BJ (cell line): ENCODE measurements around the gene ZNF438. TPM values are rescaled to one million over a fixed set of nuclear protein-coding genes. Genes with fewer than 3 reads are reported as not detected.

Experiments
- CTCF ChIA-PET: fragments of 350-600 bp; formaldehyde crosslinking; extraction: SDS; loops from one replicate; lab custom pipeline; 2021; ENCODE audit warnings: antibody characterized with exemption, inconsistent platforms; lab: Yijun Ruan, JAX
- POLR2A ChIA-PET: fragments of 300-600 bp; sonication (Branson Sonifier 250); formaldehyde crosslinking; extraction: SDS; loops from one replicate; lab custom pipeline; 2021; ENCODE audit warnings: antibody characterized with exemption; lab: Charles Lee
- DNase-seq: peaks from one replicate; pipeline ENCODE4 v3.0.0-alpha.2; 2011; ENCODE audit warnings: low read depth
- H3K27me3 ChIP-seq: 2 replicates; pipeline ENCODE4 v1.6.0; 2011; ENCODE audit warnings: low read length; ENCODE audit not compliant: control insufficient read depth, insufficient read depth
- H3K36me3 ChIP-seq: 2 replicates; pipeline ENCODE4 v1.5.1; 2011; ENCODE audit warnings: low read length; ENCODE audit not compliant: control insufficient read depth, insufficient read depth
- H3K4me3 ChIP-seq: 2 replicates; pipeline ENCODE4 v1.5.1; 2011; ENCODE audit warnings: low read depth, mild to moderate bottlenecking, control low read depth, low read length
- CTCF ChIP-seq: IDR thresholded peaks from 2 replicates; pipeline ENCODE4 v1.5.1; 2011; ENCODE audit warnings: low read depth, mild to moderate bottlenecking, control low read depth, inconsistent platforms, low read length, moderate library complexity; ENCODE audit not compliant: insufficient read depth
- polyA plus RNA-seq: library from polyadenylated mRNA; depleted of rRNA; stranded (reverse); fragments of >200 nt; gene quantifications from 2 replicates; pipeline ENCODE4 v1.2.3, GENCODE V29; 2011

ZNF438 gene
- polyA plus RNA-seq, 1 experiment, result 3.7 TPM

DNA sequence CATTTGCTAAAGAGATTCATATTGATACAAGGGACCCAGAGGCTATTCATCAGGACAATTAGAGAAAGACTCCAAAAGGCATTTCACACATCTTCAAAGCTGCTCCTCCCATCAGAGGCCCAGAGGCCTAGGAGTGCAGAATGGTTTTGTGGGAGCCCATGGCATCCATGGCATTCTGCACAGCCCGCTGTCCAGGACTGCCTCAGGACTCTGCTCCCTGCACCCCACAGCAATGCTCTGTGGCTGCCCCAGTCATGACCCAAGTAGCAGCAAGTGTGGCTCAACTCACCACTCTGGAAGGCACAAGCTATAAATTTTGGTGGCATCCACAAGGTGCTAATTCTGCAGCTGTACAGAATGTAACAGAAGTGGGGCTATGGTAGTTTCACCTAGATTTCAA lies 38.5 kb downstream of the ZNF438 start:
- CTCF ChIA-PET, result no interaction called here
- Histone ChIP-seq H3K4me3 (no peak overlapping the region), H3K36me3 (no peaks in the 10 kb centered on the region; the same call in 1 of the 2 replicates), H3K27me3 (no peaks in the 10 kb centered on the region)
- POLR2A ChIA-PET, result no interaction called here
- no peak for TF ChIP-seq CTCF
- no peak for DNase-seq

DNA sequence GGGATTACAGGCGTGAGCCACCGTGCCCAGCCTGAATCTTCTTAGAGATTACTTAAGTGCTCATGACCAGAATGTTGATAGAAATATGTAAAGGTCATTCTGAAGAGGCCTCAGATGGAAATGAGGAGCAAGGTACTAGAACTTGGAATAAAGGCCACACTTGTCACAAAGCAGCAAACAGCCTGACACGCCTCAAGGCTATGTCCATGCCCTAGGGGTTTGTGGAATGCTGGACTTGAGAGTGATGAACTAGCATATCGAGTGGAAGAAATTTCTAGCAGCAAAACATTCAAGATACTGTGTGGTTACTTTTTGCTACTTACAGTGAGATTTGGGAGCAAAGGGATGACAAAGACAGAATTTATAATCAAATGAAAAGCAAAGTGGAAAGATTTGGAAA lies 39.0 kb downstream of the ZNF438 start:
- POLR2A ChIA-PET, result no interaction called here

GRCh38 chr10:30991647-30992011 lies 40.0 kb downstream of the ZNF438 start:
- ChIA-PET CTCF (no interaction called here), POLR2A (interaction anchor here (0.6 kb wide), 1 partner anchor 380 kb away, joined by 4 read pairs; no protein-coding TSS in a partner anchor)
- DNase-seq, result no peak
- TF ChIP-seq CTCF, result no peak
- Histone ChIP-seq H3K4me3 (no peak overlapping the region), H3K27me3 (no peaks in the 10 kb centered on the region), H3K36me3 (no peaks in the 10 kb centered on the region; the same call in 1 of the 2 replicates)

More for the DNA sequence above, 39.0 kb downstream of the ZNF438 start:
- no peak for TF ChIP-seq CTCF
- Histone ChIP-seq H3K27me3 (no peaks in the 10 kb centered on the region), H3K36me3 (no peaks in the 10 kb centered on the region; the same call in 1 of the 2 replicates), H3K4me3 (no peak overlapping the region)
- no peak for DNase-seq
- CTCF ChIA-PET, result no interaction called here

- no peak for DNase-seq
- Histone ChIP-seq H3K4me3 (no peak overlapping the region), H3K27me3 (no peaks in the 10 kb centered on the region), H3K36me3 (no peaks in the 10 kb centered on the region; the same call in 1 of the 2 replicates)
- no peak for TF ChIP-seq CTCF
- ChIA-PET CTCF (no interaction called here), POLR2A (interaction anchor here (0.6 kb wide), 1 partner anchor 380 kb away, joined by 4 read pairs; no protein-coding TSS in a partner anchor)
Observed at GRCh38 chr10:30990971-30991646, 40.6 kb downstream of the ZNF438 start.

- ChIA-PET CTCF (no interaction called here), POLR2A (no interaction called here)
- Histone ChIP-seq H3K27me3 (no peaks in the 10 kb centered on the region), H3K36me3 (no peaks in the 10 kb centered on the region; the same call in 1 of the 2 replicates), H3K4me3 (no peak overlapping the region)
- TF ChIP-seq CTCF, result no peak
- no peak for DNase-seq
Observed at GRCh38 chr10:30990351-30990750, 41.3 kb downstream of the ZNF438 start.
